C4-2B (cell line): ENCODE data around the gene OR2V2.

Source experiments
- ZFX ChIP-seq: fragments of 450-650 bp; IDR thresholded peaks from 2 replicates; pipeline ENCODE4 v1.6.1; 2017
- TF ChIP-seq, protein P1 (sequence below): fragments of 450-650 bp; conservative IDR thresholded peaks from 2 replicates; pipeline ENCODE4 v1.5.1; 2017; ENCODE audit warnings: mild to moderate bottlenecking

DNA sequence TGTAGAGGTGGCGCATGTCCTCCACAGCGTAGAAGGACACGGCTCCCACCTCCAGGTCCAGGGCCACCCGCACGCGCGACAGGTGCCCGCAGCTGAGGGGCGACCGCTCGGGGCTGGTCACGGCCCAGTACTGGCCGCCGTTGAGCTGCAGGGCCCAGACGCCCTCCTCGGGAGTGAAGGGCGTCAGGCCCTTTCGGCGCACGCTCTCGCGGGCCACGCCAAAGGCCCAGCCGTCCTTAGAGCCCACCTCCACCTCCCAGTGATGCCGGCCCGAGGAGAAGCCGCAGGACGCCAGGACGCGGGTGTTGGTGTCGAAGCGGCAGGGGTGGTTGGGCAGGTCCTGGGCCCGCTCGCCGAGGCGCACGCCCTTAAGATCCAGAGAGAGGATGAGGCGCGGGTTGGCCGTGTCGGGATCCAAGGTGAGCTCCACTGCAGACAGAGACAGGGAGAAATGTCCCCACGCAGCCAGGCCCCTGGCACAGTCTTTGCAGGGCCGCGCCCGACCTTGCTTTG, 47.9 kb downstream of the OR2V2 start:
- TF ChIP-seq, protein P1, sequence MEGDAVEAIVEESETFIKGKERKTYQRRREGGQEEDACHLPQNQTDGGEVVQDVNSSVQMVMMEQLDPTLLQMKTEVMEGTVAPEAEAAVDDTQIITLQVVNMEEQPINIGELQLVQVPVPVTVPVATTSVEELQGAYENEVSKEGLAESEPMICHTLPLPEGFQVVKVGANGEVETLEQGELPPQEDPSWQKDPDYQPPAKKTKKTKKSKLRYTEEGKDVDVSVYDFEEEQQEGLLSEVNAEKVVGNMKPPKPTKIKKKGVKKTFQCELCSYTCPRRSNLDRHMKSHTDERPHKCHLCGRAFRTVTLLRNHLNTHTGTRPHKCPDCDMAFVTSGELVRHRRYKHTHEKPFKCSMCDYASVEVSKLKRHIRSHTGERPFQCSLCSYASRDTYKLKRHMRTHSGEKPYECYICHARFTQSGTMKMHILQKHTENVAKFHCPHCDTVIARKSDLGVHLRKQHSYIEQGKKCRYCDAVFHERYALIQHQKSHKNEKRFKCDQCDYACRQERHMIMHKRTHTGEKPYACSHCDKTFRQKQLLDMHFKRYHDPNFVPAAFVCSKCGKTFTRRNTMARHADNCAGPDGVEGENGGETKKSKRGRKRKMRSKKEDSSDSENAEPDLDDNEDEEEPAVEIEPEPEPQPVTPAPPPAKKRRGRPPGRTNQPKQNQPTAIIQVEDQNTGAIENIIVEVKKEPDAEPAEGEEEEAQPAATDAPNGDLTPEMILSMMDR = no peak
- TF ChIP-seq ZFX = no peak
